Measurements from ENCODE around the gene ACO2.
A peak's percentile ranks its signal among the peaks of the same experiment; 100 is the strongest.

ACO2 gene

DNA sequence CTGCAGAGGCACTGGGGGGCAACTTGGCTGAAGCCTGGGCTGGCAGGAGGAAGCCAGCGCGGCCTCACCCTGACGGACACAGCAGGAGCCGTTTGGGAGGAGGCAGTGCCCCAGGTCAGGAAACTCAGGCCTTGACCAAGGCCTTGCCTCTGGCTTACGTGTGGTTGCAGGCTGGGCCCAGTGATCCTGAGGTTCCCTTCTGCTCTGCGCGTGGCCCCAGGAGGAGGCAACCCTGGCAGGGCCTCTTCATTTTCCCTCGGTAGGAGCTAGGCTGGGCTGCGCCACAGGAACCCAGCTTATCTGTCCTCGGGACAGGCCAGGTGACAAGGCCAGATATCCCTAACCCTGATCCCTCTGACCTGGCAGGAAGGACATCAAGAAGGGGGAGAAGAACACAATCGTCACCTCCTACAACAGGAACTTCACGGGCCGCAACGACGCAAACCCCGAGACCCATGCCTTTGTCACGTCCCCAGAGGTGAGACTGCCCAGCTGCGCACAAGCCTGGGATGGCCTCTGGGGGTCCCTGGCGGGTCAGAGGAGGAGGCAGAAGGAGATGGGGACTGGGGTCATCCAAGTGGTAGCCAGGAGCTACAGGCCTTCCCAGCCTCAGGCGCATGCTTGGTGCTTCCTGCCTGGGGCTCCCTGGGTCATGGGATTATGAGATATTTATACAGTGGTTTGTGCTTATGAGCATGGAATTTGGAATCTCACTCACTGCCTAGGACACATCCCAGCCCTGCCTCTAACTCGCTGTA, 54.7 kb downstream of the ACO2 start:
- DNase-seq (ENCODE audit: low read depth): no peak

DNA sequence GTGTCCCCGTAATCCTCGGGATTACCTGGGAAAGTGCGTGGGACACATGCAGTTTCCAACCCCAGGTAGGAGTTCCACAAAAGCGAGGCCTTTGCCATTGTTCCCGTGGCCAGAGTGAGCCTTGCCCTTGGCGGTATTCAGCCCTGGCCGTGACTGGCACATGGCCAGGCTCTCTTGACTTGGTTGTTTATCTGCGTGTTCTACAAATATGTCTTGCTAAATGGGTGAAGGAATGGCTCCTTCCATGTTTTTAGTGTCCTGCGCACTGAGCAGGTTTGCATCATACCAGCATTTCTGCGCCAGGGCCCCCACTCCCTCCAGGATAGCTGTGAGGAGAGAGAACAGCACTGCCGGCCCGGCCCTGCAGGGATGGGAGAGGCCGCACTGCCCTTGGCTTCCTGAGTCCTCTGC, 55.3 kb downstream of the ACO2 start:
- DNase-seq (ENCODE audit: low read depth): no peak

DNA sequence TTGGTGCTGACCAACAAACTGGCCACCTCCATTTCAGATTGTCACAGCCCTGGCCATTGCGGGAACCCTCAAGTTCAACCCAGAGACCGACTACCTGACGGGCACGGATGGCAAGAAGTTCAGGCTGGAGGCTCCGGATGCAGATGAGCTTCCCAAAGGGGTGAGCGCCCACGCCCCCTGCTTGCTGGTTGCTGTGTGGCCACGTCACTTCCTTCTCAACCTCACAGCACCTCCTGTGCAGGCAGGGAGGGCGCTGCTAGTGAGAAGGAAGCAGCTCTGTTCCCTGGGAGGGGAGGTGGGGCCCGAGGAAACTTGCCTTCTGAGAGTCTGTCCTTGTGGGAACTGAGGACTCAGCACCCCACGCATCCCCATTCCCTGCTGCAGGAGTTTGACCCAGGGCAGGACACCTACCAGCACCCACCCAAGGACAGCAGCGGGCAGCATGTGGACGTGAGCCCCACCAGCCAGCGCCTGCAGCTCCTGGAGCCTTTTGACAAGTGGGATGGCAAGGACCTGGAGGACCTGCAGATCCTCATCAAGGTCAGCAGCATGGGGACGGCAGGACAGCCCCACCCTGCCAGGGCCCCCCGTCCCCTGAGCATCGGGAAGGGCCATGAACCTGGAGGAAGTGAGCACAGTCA, 56.0 kb downstream of the ACO2 start:
- DNase-seq (ENCODE audit: low read depth): no peak

DNA sequence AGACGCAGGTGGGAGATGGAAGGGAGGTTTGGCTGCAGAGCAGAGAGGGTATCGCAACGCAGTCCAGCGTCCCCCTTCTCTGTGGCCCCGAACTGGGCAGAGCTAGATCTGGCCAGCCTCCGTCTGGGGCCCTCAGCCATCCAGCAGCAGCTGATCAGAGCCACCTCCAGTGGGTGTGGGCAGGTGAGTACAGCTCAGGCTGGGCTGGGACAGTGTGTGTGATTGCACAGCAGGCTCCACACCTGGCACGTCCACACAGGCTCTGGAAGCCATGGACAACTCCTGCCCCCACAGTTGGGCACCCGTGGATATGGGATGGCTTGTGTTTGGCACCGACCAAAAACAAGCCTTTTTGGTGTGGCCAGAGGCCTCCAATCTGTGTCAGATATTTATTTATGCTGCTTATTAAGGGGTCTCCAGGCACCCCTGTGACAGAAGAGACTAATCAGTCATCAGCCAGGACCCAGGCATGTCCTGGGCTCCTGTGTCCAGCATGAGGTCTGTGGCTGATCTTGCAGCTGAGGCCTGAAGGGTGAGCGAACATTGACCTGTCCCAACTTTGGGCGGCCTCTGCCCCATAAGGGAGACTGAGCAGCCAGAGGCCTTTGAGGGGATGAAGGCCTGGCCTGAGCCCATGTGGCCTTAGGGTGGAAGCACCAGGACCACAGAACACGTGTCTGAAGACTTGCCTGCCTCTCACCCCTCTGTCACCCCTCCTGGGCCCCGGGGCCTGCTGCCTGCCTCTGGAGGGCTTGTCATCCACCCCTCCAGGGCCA, 56.7 kb downstream of the ACO2 start:
- DNase-seq (ENCODE audit: low read depth): no peak

DNA sequence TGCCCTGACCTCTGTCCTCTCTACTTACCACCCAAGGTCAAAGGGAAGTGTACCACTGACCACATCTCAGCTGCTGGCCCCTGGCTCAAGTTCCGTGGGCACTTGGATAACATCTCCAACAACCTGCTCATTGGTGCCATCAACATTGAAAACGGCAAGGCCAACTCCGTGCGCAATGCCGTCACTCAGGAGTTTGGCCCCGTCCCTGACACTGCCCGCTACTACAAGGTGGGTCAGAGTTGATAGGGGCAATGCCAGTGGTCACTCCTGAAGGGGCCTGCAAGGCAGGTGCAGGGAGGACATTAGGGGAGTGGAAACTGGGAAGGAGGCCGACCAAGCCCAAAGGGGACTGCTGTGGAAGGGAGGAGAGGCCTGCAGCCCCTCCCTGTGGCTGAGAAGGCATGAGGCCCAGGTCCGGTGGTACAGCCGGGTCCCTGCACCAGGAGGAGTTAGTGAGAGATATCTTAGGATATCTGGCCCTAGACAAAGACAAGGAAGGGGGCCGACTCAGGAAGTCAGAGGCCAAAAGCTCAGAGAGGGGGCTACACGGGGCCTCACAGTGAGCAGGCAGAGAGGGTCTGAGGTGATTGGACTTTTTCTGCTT, 57.4 kb downstream of the ACO2 start:
- no peak for DNase-seq (ENCODE audit: low read depth)

DNA sequence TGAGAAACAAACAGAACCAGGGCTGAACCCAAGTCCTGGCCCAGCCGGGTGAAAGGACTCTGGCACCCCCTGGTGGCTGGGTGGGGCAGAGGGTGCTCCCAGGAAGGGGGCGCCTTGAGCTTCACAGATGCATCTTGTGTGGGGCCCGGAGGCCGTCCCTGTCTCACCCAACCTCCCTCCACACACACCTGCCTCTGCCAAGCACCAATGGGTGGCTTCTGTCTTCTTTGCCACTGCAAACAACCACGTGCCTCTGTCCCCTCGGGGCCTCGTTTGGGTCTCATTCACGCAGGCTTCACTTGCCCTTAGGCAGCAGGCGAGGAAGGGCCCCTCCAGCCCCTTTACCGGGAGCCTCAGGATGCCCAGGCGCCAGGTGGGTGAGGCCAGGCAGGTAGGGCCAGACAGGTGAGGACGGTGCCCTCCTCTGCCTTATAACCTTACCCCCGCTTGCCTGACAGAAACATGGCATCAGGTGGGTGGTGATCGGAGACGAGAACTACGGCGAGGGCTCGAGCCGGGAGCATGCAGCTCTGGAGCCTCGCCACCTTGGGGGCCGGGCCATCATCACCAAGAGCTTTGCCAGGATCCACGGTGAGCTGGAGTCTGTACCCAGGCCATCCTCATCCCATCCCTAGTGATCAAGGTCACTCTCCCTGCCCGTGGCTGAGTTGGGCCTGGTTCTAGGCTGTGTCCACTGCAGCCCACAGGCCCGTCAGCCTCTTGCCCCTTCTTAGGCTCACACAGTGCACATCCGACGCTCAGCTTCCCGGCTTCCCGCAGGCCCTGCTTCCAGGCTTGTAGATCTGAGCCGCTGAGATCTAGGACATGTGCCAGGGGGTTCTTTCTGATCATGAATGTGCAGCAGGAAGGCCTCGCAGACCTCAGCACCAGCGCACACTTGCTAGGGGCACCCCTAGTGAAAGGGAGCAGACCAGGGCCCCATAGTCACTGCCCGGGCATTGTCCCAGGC, 58.2 kb downstream of the ACO2 start:
- no peak for DNase-seq (ENCODE audit: low read depth)

DNA sequence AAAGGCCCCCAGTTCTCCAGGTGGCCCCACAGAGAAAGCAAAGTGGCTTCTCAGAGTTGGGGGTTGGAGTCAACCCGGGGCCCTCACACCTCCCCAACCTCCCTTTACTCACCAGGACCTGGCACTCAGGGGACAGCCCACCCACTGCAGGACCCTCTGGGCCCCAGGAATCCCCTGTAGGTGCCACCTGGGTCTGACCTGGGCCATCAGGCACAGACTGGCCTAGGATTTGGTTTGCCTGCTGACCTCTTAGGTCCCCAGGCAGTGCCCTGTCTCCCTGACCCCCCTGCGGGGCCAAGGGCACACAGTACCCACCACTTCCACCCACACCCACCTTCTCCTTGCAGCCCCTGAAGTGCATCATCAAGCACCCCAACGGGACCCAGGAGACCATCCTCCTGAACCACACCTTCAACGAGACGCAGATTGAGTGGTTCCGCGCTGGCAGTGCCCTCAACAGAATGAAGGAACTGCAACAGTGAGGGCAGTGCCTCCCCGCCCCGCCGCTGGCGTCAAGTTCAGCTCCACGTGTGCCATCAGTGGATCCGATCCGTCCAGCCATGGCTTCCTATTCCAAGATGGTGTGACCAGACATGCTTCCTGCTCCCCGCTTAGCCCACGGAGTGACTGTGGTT, 59.3 kb downstream of the ACO2 start:
- DNase-seq (ENCODE audit: low read depth): no peak

DNA sequence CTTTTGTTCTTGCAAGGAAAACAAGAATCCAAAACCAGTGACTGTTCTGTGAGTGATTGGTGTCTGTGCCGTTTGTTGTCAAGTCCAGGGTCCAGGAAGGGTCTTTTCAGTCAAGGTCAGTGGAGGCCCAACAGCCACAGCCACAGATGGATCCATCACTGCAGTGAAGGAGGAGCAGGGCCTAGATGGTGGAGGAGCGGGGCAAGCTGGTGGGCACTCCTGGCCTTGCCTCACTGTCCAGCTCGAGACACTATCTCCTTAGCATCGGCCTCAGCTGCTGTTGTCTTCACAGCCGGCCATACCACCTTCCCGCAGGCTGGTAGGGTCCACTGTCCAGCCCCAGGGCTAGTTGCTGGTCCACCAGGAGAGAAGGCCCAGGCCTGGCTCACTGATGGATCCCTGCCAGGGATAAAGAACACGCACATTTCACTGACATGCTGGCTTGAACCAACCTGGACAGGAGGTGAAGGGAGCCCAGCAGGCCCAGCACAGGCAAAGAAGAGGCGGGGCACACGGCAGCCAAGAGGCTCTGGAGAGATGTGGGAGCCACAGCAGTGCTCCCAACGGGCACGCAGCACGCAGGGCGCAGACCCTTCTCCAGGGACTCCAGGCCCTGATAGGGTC, 60.1 kb downstream of the ACO2 start:
- DNase-seq (ENCODE audit: low read depth): no peak

DNA sequence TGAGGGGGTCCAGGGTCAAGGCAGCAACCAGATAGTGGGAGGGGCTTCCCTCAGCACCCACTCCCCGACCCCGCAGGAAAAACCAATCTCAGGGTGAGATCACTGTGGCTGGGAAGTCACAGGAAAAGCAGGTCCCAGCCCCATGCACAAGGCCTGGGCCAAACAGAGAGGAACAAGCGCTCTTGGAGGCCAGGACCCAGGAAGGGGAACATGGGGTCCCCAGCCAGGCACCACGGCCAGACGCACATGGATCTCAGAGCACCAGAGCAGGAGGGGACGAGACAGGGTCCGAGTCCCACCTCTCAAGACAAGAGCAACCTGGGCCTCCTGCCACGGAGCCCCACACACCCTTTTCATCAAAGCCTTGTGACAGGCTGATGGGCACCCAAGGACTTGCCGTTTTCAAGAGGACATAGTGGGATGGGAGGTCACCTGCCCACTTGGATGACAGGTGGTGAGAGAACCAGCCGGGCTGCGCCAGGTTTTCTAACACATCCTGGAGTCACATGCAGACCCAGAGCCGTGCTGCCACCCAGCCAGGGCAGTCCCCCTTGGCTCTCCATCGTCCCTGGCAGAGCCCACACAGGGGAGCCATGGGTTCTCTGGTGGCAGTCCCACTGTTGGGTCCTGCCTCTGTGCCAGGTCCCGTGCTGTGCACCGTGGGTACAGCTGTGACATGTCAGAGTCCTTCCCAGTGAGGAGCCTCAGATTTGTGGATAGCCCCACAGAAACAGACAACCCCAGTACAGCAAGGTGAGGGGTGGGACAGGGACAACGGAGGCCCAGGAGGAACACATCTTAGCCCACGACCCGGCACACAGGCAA, 62.2 kb downstream of the ACO2 start:
- DNase-seq (ENCODE audit: low read depth): no peak

DNA sequence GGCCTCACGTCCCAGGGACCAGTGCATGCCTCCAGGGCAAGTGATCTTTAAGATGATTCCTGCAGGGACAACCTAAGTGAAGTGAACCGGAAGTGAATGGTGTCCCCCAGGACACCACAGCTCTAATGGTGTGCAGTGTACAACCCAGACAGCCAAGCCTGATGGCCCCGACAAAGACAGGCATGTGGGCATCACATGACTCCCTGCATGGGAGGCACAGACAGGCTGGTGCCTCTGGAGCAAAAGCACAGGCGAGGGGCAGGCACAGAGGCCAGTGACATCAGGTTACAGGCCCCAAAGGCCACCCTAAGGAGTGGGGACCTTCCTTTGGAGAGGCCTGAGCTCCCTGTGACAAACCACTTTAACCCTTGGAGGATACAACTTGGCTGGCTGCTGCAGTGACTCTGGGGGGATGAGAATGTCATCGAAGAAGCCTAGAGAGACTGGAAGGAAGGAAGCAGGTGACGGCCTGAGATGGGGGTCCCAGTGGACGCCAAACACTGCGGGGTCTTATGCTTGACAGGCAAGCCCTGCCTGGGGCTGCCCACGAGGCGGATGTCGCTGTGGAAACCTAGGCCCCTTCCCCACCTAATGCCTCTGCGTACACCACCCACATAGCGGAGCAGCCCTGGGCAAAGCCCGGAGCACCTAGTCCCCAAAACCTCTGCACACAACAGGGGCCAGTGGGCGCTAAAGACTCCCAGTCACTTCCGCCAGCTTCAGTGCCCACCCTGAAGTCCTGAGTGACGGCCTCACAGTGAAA, 63.0 kb downstream of the ACO2 start:
- DNase-seq (ENCODE audit: low read depth): no peak

DNA sequence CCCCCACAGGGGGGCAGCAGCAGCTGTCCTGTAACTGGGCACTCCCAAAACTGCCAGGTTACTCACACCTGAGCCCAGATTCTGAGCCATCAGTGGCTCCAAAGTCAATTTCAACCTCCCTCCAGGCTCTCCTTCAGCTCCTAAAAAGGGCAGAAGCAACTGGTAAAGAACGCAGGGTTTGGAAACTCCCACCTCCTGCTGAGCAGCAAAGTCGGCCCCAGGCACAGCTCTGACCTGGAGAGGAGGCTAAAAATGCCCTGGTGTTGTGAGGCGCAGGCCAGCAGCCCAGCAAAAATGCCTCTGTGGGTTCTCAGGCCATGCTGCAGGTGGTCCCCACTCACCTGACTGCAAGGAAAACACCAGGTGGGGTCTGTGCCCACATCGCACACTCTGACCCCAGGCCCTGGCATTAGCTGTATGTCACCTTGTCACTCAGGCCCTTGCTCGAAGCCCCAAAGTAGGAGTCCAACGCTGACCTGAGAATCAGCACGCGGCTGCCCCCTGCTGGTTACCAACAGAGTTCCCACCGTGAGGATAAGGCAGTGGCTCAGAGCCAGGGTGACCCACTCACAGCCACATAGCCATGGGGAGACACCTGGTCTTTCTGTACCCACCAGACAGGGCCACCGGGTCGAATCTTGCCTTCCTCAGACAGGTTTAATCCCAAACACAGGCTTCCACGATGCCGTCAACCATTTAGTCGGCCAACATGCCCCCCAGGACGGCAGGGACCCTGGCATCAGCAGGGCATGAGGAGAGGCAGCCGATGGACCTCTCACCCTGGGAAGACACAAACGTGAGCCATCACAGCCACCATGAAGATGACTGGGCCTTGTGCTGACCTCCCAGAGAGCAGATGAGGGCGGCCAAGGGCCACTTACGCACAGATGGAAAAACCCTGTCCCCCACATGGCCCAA, 64.2 kb downstream of the ACO2 start:
- peak; percentile 44 for DNase-seq (ENCODE audit: low read depth)

DNA sequence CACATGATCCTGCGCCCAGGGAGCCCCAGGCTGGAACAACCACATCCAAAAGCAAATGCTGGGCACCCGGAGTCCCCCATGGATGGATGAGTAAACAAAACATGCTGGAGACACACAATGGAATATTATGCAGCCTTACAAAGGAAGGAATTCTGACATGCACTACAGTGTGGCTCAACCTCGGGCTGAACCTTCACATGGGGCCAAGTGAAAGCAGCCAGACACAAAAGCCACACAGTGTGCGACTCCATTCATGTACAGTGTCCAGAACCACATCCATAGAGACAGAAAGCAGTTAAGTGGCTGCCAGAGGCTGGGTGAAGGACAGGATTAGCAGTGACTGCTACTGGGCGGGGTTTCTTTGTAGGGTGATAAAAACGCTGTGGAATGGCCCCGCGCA, 65.3 kb downstream of the ACO2 start:
- no peak for DNase-seq (ENCODE audit: low read depth)

DNA sequence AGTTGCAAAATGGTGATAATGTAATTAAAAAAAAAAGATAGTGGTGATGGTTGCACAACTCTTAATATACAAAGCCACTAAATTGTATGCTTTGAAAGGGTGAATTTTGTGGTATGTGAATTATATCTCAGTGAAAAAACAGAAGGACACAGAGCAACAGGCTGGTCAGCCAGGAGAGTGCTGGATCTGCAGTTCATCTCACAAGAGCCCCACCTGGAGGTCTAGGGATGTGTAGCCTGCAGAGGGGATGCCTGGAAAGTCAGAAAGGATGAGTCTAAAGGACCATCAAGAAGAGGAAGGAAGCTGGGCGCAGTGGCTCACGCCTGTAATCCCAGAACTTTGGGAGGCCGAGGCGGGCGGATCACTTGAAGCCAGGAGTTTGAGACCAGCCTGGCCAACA, 66.3 kb downstream of the ACO2 start:
- DNase-seq (ENCODE audit: low read depth): no peak

DNA sequence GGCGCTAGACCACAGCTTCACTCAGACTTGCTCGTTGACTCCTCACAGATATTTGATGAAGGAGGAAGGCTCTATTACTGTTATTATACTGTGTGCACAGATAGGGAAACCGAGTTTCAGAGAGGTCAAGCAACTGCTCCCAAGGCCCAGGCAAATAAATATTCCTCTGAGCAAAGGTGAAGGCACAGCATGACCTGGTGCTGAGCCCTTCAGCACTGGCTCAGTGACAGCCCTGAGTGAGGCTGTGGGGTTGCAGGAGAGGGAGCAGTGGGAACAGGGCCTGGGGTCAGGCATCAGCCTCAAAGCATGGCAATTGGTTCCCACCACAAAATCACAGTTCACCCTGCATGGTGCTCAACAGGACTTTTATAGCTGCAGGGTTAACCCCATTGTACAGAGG, 68.3 kb downstream of the ACO2 start:
- DNase-seq (ENCODE audit: low read depth): no peak

DNA sequence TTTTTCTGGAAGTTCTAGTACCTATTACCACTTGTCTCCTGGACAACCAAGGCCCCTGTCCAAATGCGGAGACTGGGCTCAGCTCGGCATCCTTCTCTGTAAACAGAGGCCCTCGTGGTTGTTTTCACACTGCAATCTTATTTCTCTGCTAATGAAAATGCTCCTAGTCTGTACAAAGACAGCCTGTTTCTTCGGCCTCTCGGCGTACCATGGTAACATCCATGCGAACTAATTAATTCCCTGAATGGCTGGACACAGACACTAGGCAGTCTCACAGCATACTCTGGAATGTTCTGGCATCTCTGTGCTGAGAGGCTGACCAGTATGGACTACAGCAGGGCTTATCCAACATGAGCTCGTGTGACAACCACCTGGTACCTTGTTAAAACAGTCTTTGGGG, 69.7 kb downstream of the ACO2 start:
- DNase-seq (ENCODE audit: low read depth): no peak

DNA sequence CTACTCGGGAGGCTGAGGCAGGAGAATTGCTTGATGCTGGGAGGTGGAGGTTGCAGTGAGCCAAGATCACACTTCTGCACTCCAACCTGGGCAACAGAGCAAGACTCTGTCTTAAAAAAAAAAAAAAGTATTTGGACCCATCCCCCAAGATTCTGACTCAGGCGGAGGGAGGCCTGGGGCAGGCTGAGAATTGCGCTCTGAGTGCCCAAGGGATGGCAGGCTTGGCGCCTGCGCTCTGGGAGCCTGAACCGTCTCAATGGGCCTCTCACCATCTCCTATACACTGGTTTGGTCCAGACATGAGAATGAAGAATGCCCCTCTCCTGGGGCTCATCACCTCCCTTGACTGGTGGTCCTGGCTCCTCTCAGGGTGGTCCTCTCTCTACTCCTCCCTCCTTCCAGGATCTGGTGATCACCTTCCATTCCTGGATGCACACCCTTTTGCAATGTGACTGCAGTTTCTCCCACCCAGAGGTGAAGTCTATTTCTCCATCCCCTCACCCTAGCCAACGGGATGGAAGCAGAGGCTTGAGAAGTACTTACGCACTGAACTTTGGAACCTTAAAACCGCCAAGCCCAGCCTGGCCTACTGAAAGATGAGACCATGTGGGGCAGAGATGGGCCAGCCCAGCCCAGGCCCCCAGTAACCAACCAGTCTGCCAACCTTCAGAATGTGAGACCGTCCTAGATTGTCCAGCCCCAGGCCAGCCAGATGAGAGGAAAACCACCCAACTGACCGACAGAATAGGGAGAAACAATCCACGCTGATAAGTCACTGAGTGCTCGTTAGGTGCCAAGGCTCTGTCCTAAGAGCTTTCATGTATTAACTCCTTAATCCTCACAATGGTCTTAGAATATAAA, 70.5 kb downstream of the ACO2 start:
- DNase-seq (ENCODE audit: low read depth): no peak

DNA sequence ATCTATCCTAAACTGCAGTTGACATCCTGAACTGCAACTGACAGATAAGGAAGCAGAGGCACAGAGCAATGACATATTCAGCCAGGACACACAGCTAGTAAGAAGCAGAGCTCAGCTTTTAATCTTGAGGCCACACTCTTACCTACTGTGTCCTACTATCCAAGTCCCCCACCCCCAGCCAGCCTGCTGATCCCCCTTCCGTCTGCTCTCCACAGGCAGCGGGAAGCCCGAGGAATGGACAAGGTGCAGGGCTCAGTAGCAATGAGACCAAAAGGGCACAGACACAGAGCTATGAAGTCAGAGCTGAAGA, 71.0 kb downstream of the ACO2 start:
- DNase-seq (ENCODE audit: low read depth): no peak
